ENCODE results near the gene THNSL1. TPM values are rescaled to one million over a fixed set of nuclear protein-coding genes. Genes with fewer than 3 reads are reported as not detected.
A peak's percentile ranks its signal among the peaks of the same experiment; 100 is the strongest.

The THNSL1 gene
- total and polyA plus RNA-seq, 9 of the 15 experiments (the other 6 are each of a cell fraction or from before 2014, with no cell fraction given): 4.5 to 8.6 (median 6.3) TPM

GRCh38 chr10:25016376-25017153 lies at the start of gene THNSL1 (continued):
- TF ChIP-seq RBM22 (IDR thresholded peaks at IDR 0.05; ENCODE audit: low read depth, low read length, poor library complexity, severe bottlenecking) (no peak), TFAP4 (CRISPR knock-in tag; IDR thresholded peaks at IDR 0.05; ENCODE audit: borderline replicate concordance) (peak; percentile 87), ZNF197 (CRISPR knock-in tag; IDR thresholded peaks at IDR 0.05; ENCODE audit: low read depth) (no peak), PATZ1 (CRISPR knock-in tag; IDR thresholded peaks at IDR 0.05; ENCODE audit: borderline replicate concordance) (no peak), SMARCE1 (IDR thresholded peaks at IDR 0.05) (peak; percentile 49; the same call in 1 of the 2 replicates), PHTF2 (CRISPR knock-in tag; IDR thresholded peaks at IDR 0.05) (no peak), TAF1 (IDR thresholded peaks at IDR 0.05; ENCODE audit: control insufficient read depth, extremely low read depth, insufficient read depth, low read length, severe bottlenecking) (peak; percentile 87), TGIF2 (CRISPR knock-in tag; IDR thresholded peaks at IDR 0.05) (peak; percentile 91), RBM25 (IDR thresholded peaks at IDR 0.05; ENCODE audit: low read depth, low read length, severe bottlenecking) (no peak), RREB1 (CRISPR knock-in tag; IDR thresholded peaks at IDR 0.05) (no peak), ZNF311 (CRISPR knock-in tag; IDR thresholded peaks at IDR 0.05) (no peak), KDM1A (IDR thresholded peaks at IDR 0.05) (no peak), CBX1 (IDR thresholded peaks at IDR 0.05; ENCODE audit: low read depth) (peak; percentile 76; the same call in 1 of the 2 replicates), CBX3 (IDR thresholded peaks at IDR 0.05; ENCODE audit: borderline replicate concordance in 1 of 2, low read length in 2 of 2) (peak in 1 of 2 experiments; percentile 73; a peak in 2 of 3 replicates), FOXO4 (CRISPR knock-in tag; IDR thresholded peaks at IDR 0.05) (no peak), ZFP1 (CRISPR knock-in tag; IDR thresholded peaks at IDR 0.05) (no peak)
